T-cell (primary cell): ENCODE measurements around the gene PLCL1. TPM values are rescaled to one million over a fixed set of nuclear protein-coding genes. Genes with fewer than 3 reads are reported as not detected.

ENCODE experiments used
- ATAC-seq, 4 experiments: fragments of 200-7000 bp in 3 of 4; fragments of 150-1000 bp in 1 of 4; cut with Tn5 transposase; replicated peaks in 1 of 4; 1 replicate in 3 of 4; 2 replicates in 1 of 4; pipeline ENCODE4 v1.10.0; 2021; ENCODE audit warnings: moderate library complexity in 3 of 4, mild to moderate bottlenecking in 2 of 4, moderate number of reproducible peaks in 1 of 4
- CTCF ChIA-PET, 2 donors: fragments of 300-600 bp; sonication (Branson Sonifier 250); formaldehyde crosslinking; loops; one replicate each; lab custom pipeline; 2022; ENCODE audit warnings: antibody characterized with exemption in 2 of 2; lab: Charles Lee
- POLR2A ChIA-PET, 2 donors: fragments of 300-600 bp; sonication (Branson Sonifier 250); formaldehyde crosslinking; loops; one replicate each; lab custom pipeline; 2022; ENCODE audit warnings: antibody characterized with exemption in 2 of 2; lab: Charles Lee
- DNase-seq, 35 experiments: peaks; one replicate each; pipeline versions ENCODE4 v3.0.0 to v3.0.0-alpha.2; 2013 to 2023
- H3K27ac ChIP-seq: one replicate; pipeline ENCODE4 v1.5.1; 2013; ENCODE audit warnings: low read length
- H3K27me3 ChIP-seq, 2 experiments: replicated peaks in 1 of 2; 1 replicate in 1 of 2; 2 replicates in 1 of 2; pipeline versions ENCODE4 v1.6.1 to v1.7.0; 2013; ENCODE audit warnings: low read length in 1 of 2, mixed read lengths in 1 of 2; ENCODE audit not compliant: control insufficient read depth in 2 of 2, insufficient read depth in 2 of 2; ENCODE audit errors: extremely low read depth in 1 of 2
- H3K36me3 ChIP-seq, 2 donors: 1 replicate in 1 of 2; 2 replicates in 1 of 2; pipeline versions ENCODE4 v1.6.1 to v1.7.0; 2013; ENCODE audit warnings: low read length in 1 of 2; ENCODE audit not compliant: control insufficient read depth in 2 of 2, insufficient read depth in 1 of 2; ENCODE audit errors: extremely low read depth in 1 of 2
- H3K4me1 ChIP-seq, 2 experiments: 1 replicate in 1 of 2; 2 replicates in 1 of 2; pipeline versions ENCODE4 v1.6.1 to v1.7.0; 2013; ENCODE audit warnings: low read length in 2 of 2, mixed read lengths in 1 of 2; ENCODE audit not compliant: insufficient read depth in 2 of 2, control insufficient read depth in 1 of 2; ENCODE audit errors: extremely low read depth in 1 of 2
- H3K4me3 ChIP-seq, 2 donors: 1 replicate in 1 of 2; 2 replicates in 1 of 2; pipeline versions ENCODE4 v1.5.1 to v1.7.0; 2013; ENCODE audit warnings: mild to moderate bottlenecking in 2 of 2, low read length in 1 of 2, moderate library complexity in 1 of 2; ENCODE audit not compliant: control insufficient read depth in 1 of 2; ENCODE audit errors: extremely low read depth in 1 of 2
- H3K9me3 ChIP-seq: 2 replicates; pipeline ENCODE4 v1.7.0; 2013
- H3K27ac Mint-ChIP-seq, 2 donors: one replicate each; pipeline ENCODE4 v1.8.0; 2020 to 2021; ENCODE audit warnings: mild to moderate bottlenecking in 2 of 2, mixed read lengths in 2 of 2
- H3K27me3 Mint-ChIP-seq, 2 donors: one replicate each; pipeline ENCODE4 v1.8.0; 2021 to 2022; ENCODE audit warnings: mixed read lengths in 2 of 2
- H3K36me3 Mint-ChIP-seq: one replicate; pipeline ENCODE4 v1.8.0; 2021; ENCODE audit warnings: mixed read lengths
- H3K4me1 Mint-ChIP-seq, 3 donors: one replicate each; pipeline ENCODE4 v1.8.0; 2020 to 2022; ENCODE audit warnings: mixed read lengths in 3 of 3, mild to moderate bottlenecking in 1 of 3
- H3K4me3 Mint-ChIP-seq, 3 donors: one replicate each; pipeline ENCODE4 v1.8.0; 2020 to 2022; ENCODE audit warnings: mild to moderate bottlenecking in 3 of 3, mixed read lengths in 3 of 3, moderate library complexity in 3 of 3
- H3K9me3 Mint-ChIP-seq, 3 donors: one replicate each; pipeline ENCODE4 v1.8.0; 2020 to 2022; ENCODE audit warnings: mixed read lengths in 3 of 3
- WGBS: methylation state at CpG from one replicate; pipeline ENCODE4 v1.1.5; 2013; ENCODE audit warnings: missing lambda C conversion rate; ENCODE audit not compliant: insufficient coverage; 5-methylcytosine and 5-hydroxymethylcytosine counted together
- total RNA-seq, 35 experiments: library from RNA in 6 of 35; stranded (reverse) in 6 of 35; fragments of 120-200 nt in 1 of 35; gene quantifications; one replicate each; pipeline versions ENCODE4 v1.2.1 to v1.2.4 and lab custom pipeline; 2013 to 2026

The PLCL1 gene
- total RNA-seq, 5 donors from 2014 or later (not counting 1 experiment from before 2014, with no cell fraction given), result 15.3 to 24.7 (median 20.3) TPM

- no peak overlapping the region for H3K4me3 Mint-ChIP-seq
- no peak overlapping the region for H3K27ac Mint-ChIP-seq
- ChIA-PET POLR2A (no interaction called here), CTCF (no interaction called here)
- no peak for DNase-seq
- ATAC-seq, result no peak
- peaks cover 5 to 12% (median 9%) of the 10 kb centered on the region in 3 donors for H3K4me1 Mint-ChIP-seq
- no peaks in the 10 kb centered on the region for H3K9me3 ChIP-seq
- H3K9me3 Mint-ChIP-seq, result no peaks in the 10 kb centered on the region
- no peaks in the 10 kb centered on the region for H3K27me3 ChIP-seq
- H3K4me1 ChIP-seq, result no peaks in the 10 kb centered on the region
- H3K4me3 ChIP-seq, result no peak overlapping the region
- H3K36me3 Mint-ChIP-seq, result peaks cover 10% of the 10 kb centered on the region
- no peaks in the 10 kb centered on the region for H3K36me3 ChIP-seq
- no peak overlapping the region for H3K27ac ChIP-seq
- no peaks in the 10 kb centered on the region for H3K27me3 Mint-ChIP-seq
These were observed 258.4 kb downstream of the PLCL1 start for GRCh38 chr2:198062826-198063225.

GRCh38 chr2:198063242-198063641 is 258.8 kb downstream of the PLCL1 start:
- H3K27me3 Mint-ChIP-seq, result no peaks in the 10 kb centered on the region
- ATAC-seq, result no peak
- CTCF ChIA-PET, result interaction anchor here in 1 of 2 donors (1.0 kb wide), 1 partner anchor 266 kb away, joined by 3 read pairs; no protein-coding TSS in a partner anchor

GRCh38 chr2:198065322-198065721 is 260.9 kb downstream of the PLCL1 start:
- Mint-ChIP-seq H3K27ac (no peak overlapping the region), H3K4me3 (no peak overlapping the region), H3K4me1 (peaks cover 5 to 11% (median 10%) of the 10 kb centered on the region in 3 donors), H3K36me3 (peaks cover 8% of the 10 kb centered on the region), H3K9me3 (no peaks in the 10 kb centered on the region), H3K27me3 (no peaks in the 10 kb centered on the region)
- Histone ChIP-seq H3K36me3 (no peaks in the 10 kb centered on the region), H3K27me3 (no peaks in the 10 kb centered on the region), H3K4me3 (no peak overlapping the region), H3K9me3 (no peaks in the 10 kb centered on the region), H3K4me1 (no peaks in the 10 kb centered on the region), H3K27ac (no peak overlapping the region)
- POLR2A ChIA-PET, result no interaction called here
- CTCF ChIA-PET, result no interaction called here
- DNase-seq (no peak), ATAC-seq (no peak)
- WGBS, result no CpG with 5 or more reads among the region's 1 CpG

More at GRCh38 chr2:198063242-198063641, 258.8 kb downstream of the PLCL1 start:
- POLR2A ChIA-PET, result no interaction called here
- no peak for DNase-seq
- Histone ChIP-seq H3K9me3 (no peaks in the 10 kb centered on the region), H3K36me3 (no peaks in the 10 kb centered on the region), H3K4me1 (no peaks in the 10 kb centered on the region), H3K27me3 (no peaks in the 10 kb centered on the region), H3K4me3 (no peak overlapping the region), H3K27ac (no peak overlapping the region)
- no CpG with 5 or more reads among the region's 1 CpG for WGBS
- no peak overlapping the region for H3K4me3 Mint-ChIP-seq
- H3K4me1 Mint-ChIP-seq, result peaks cover 5 to 12% (median 9%) of the 10 kb centered on the region in 3 donors
- H3K36me3 Mint-ChIP-seq, result peaks cover 10% of the 10 kb centered on the region
- H3K9me3 Mint-ChIP-seq, result no peaks in the 10 kb centered on the region
- no peak overlapping the region for H3K27ac Mint-ChIP-seq

- Mint-ChIP-seq H3K27me3 (no peaks in the 10 kb centered on the region), H3K4me3 (no peak overlapping the region), H3K36me3 (peaks cover 7% of the 10 kb centered on the region), H3K27ac (no peak overlapping the region), H3K9me3 (no peaks in the 10 kb centered on the region), H3K4me1 (peaks cover 5 to 11% (median 10%) of the 10 kb centered on the region in 3 donors)
- Histone ChIP-seq H3K27me3 (no peaks in the 10 kb centered on the region), H3K9me3 (no peaks in the 10 kb centered on the region), H3K27ac (no peak overlapping the region), H3K4me1 (no peaks in the 10 kb centered on the region), H3K4me3 (no peak overlapping the region), H3K36me3 (no peaks in the 10 kb centered on the region)
- DNase-seq, result no peak
- CTCF ChIA-PET, result interaction anchor here in 1 of 2 donors (0.7 kb wide), 1 partner anchor 27 kb away, joined by 5 read pairs; no protein-coding TSS in a partner anchor
- WGBS, result no CpG with 5 or more reads among the region's 2 CpGs
- POLR2A ChIA-PET, result no interaction called here
- no peak for ATAC-seq
These were observed 262.2 kb downstream of the PLCL1 start for GRCh38 chr2:198066597-198066996.

GRCh38 chr2:198072655-198073054 is 268.3 kb downstream of the PLCL1 start:
- Histone ChIP-seq H3K9me3 (no peaks in the 10 kb centered on the region), H3K27me3 (no peaks in the 10 kb centered on the region), H3K36me3 (no peaks in the 10 kb centered on the region), H3K27ac (no peak overlapping the region), H3K4me1 (no peaks in the 10 kb centered on the region), H3K4me3 (no peak overlapping the region)
- ATAC-seq (no peak), DNase-seq (no peak)
- ChIA-PET CTCF (no interaction called here), POLR2A (no interaction called here)
- H3K9me3 Mint-ChIP-seq, result no peaks in the 10 kb centered on the region
- peaks cover 2 to 4% (median 2%) of the 10 kb centered on the region in 3 donors for H3K4me1 Mint-ChIP-seq
- H3K27ac Mint-ChIP-seq, result no peak overlapping the region
- H3K4me3 Mint-ChIP-seq, result no peak overlapping the region
- peaks cover 20% of the 10 kb centered on the region for H3K36me3 Mint-ChIP-seq
- H3K27me3 Mint-ChIP-seq, result no peaks in the 10 kb centered on the region

- H3K27me3 Mint-ChIP-seq, result no peaks in the 10 kb centered on the region
- no peak overlapping the region for H3K27ac Mint-ChIP-seq
These were observed 268.9 kb downstream of the PLCL1 start for GRCh38 chr2:198073253-198073652.

GRCh38 chr2:198077477-198077876 is 273.1 kb downstream of the PLCL1 start:
- H3K9me3 ChIP-seq, result no peaks in the 10 kb centered on the region
- no peak for ATAC-seq
- POLR2A ChIA-PET, result no interaction called here
- Mint-ChIP-seq H3K4me3 (no peak overlapping the region), H3K4me1 (peaks cover 0 to 6% (median 5%) of the 10 kb centered on the region in 3 donors), H3K27me3 (no peaks in the 10 kb centered on the region), H3K9me3 (no peaks in the 10 kb centered on the region), H3K36me3 (peaks cover 22% of the 10 kb centered on the region), H3K27ac (no peak overlapping the region)
- 86% methylated on average over 1 of the region's 1 CpG for WGBS
- no peaks in the 10 kb centered on the region for H3K36me3 ChIP-seq
- H3K4me3 ChIP-seq, result no peak overlapping the region
- no peak for DNase-seq
- H3K27me3 ChIP-seq, result no peaks in the 10 kb centered on the region
- CTCF ChIA-PET, result no interaction called here
- H3K4me1 ChIP-seq, result no peaks in the 10 kb centered on the region
- H3K27ac ChIP-seq, result no peak overlapping the region

More at GRCh38 chr2:198073253-198073652, 268.9 kb downstream of the PLCL1 start:
- WGBS, result 83% methylated on average over 1 of the region's 2 CpGs
- POLR2A ChIA-PET, result no interaction called here
- Histone ChIP-seq H3K9me3 (no peaks in the 10 kb centered on the region), H3K27ac (no peak overlapping the region), H3K36me3 (no peaks in the 10 kb centered on the region), H3K4me1 (no peaks in the 10 kb centered on the region), H3K4me3 (no peak overlapping the region), H3K27me3 (no peaks in the 10 kb centered on the region)
- ATAC-seq, result no peak
- Mint-ChIP-seq H3K4me3 (no peak overlapping the region), H3K4me1 (peaks cover 2 to 6% (median 5%) of the 10 kb centered on the region in 3 donors), H3K36me3 (peaks cover 22% of the 10 kb centered on the region), H3K9me3 (no peaks in the 10 kb centered on the region)
- CTCF ChIA-PET, result no interaction called here
- DNase-seq, result no peak
